ENCODE measurements around the gene TEAD1.
A peak's percentile ranks its signal among the peaks of the same experiment; 100 is the strongest.

The TEAD1 gene

GRCh38 chr11:12667646-12668045, 6.6 kb upstream of the TEAD1 start:
- no peak for DNase-seq

GRCh38 chr11:12668166-12668565, 6.1 kb upstream of the TEAD1 start:
- DNase-seq: no peak

- DNase-seq: no peak
Observed at GRCh38 chr11:12669930-12670329, 4.3 kb upstream of the TEAD1 start.

- no peak for DNase-seq
Observed at GRCh38 chr11:12671370-12671769, 2.9 kb upstream of the TEAD1 start.

GRCh38 chr11:12673601-12673923, 659 bp upstream of the TEAD1 start:
- DNase-seq: no peak

- peak in 1 of 2 donors; percentile 6 for DNase-seq
Observed at GRCh38 chr11:12674571-12674935, 332 bp downstream of the TEAD1 start.

- DNase-seq: no peak
Observed at GRCh38 chr11:12674936-12675696, 895 bp downstream of the TEAD1 start.

GRCh38 chr11:12675951-12676711, 1.9 kb downstream of the TEAD1 start:
- no peak for DNase-seq

GRCh38 chr11:12677131-12677530, 2.9 kb downstream of the TEAD1 start:
- no peak for DNase-seq

GRCh38 chr11:12678092-12678491, 3.9 kb downstream of the TEAD1 start:
- DNase-seq: no peak

- DNase-seq: no peak
Observed at GRCh38 chr11:12678991-12679390, 4.8 kb downstream of the TEAD1 start.

- DNase-seq: no peak
Observed at GRCh38 chr11:12679471-12679870, 5.2 kb downstream of the TEAD1 start.

GRCh38 chr11:12680246-12680939, 6.2 kb downstream of the TEAD1 start:
- DNase-seq: no peak

GRCh38 chr11:12680940-12681258, 6.7 kb downstream of the TEAD1 start:
- DNase-seq: no peak

- no peak for DNase-seq
Observed at GRCh38 chr11:12681466-12681865, 7.2 kb downstream of the TEAD1 start.

GRCh38 chr11:12682288-12682687, 8.1 kb downstream of the TEAD1 start:
- DNase-seq: no peak

- DNase-seq: no peak
Observed at GRCh38 chr11:12682737-12683500, 8.7 kb downstream of the TEAD1 start.

GRCh38 chr11:12683874-12684273, 9.7 kb downstream of the TEAD1 start:
- DNase-seq: no peak

GRCh38 chr11:12684315-12684714, 10.1 kb downstream of the TEAD1 start:
- no peak for DNase-seq

GRCh38 chr11:12684816-12685215, 10.6 kb downstream of the TEAD1 start:
- DNase-seq: no peak

GRCh38 chr11:12685229-12685628, 11.0 kb downstream of the TEAD1 start:
- no peak for DNase-seq

- no peak for DNase-seq
Observed at GRCh38 chr11:12686246-12687060, 12.2 kb downstream of the TEAD1 start.

- DNase-seq: no peak
Observed at GRCh38 chr11:12687216-12687623, 13.0 kb downstream of the TEAD1 start.
